Fibroblast of skin of back (primary cell): ENCODE measurements around the gene SNX9.
"Not testable (repeated sequence)": the region's sequence is repeated elsewhere in the genome, so short reads cannot be mapped to it uniquely, and the experiment has no call there.

Experiments used
- DNase-seq: peaks from one replicate; pipeline ENCODE4 v3.0.0-alpha.2; 2013

Gene SNX9

DNA sequence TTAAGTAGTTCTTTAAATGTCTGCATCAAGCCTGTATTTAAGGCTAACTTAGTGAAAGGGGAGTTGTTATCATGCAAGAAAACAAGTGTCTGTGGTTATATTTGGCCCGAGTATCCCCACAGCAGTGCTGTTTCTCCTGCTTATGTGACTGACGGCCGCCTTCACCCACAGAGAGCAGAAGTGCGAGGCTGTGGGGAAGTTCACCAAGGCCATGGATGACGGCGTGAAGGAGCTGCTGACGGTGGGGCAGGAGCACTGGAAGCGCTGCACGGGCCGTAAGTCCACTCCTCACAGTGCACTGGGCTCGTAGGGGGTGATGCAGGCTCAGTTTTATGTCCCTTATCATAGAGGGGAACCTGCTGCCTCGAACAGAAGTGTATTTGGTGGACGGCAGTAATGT is 105.4 kb downstream of the SNX9 start:
- no peak for DNase-seq

GRCh38 chr6:157929076-157929475 is 106.0 kb downstream of the SNX9 start:
- DNase-seq: no peak

DNA sequence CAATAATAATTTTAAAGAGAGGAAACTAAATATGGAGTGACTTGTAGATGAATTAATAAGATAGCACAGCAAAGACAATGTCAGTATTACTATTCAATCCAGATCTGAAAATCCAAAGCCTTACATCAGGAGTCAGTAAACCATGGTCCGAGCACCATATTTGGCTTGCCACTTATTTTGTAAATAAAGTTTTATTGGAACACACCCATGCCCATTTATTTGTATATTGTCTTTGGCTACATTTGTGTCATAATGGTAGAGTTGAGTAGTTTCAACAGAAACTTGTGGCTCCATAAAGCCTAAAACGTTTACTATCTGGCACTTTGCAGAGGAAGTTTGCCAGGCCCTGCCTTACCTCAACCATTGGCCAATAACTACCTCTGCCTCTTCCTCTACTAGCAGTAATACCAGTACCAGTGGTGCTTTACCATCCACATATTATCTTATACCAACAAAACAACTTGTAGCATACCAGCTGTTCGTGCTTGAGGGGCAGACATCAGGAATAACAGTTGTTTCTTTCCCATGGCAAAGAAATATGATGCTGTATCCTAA is 106.8 kb downstream of the SNX9 start:
- no peak for DNase-seq

DNA sequence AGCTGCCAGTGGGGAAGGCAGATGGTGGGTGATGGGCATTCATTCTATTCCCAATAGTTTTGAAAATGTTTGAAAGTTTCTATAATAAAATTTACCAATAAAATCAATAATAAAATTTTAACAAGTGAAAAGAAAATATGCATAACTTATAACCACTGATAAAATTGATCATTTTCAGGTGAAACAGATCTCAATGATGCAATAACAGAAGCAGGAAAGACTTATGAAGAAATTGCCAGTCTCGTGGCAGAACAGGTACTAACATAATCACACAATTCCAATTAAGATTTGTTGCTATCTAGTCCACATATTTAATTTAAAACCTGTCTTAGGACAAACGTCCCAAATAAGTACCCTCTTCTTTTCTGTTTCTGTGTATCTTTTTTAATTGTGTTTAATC is 112.7 kb downstream of the SNX9 start:
- DNase-seq: no peak

- DNase-seq: no peak
Measured at GRCh38 chr6:157937318-157937717, 114.3 kb downstream of the SNX9 start.

GRCh38 chr6:157937916-157938315 is 114.9 kb downstream of the SNX9 start:
- no peak for DNase-seq

DNA sequence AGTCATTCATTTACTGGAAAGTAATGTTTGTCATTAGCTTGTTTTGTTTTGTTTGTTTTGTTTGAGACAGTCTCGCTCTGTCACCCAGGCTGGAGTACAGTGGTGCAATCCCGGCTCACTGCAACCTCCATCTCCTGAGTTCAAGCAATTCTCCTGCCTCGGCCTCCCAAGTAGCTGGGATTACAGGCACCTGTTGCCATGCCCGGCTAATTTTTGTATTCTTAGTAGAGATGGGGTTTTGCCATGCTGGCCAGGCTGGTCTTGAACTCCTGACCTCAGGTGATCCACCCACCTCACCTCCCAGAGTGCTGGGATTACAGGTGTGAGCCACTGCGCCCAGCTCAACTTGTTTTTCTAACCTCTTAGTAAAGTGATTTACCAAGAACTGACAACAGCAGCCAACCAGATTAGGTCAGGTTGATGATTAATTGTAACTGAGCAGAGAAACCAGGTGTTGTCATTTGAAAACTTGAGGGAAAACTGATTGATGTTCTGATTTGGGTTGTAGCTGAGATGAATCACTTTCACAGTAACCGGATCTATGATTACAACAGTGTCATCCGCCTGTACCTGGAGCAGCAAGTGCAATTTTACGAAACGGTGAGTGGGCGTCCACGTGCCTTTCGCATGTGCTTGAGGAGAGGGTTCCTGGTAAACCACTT is 117.5 kb downstream of the SNX9 start:
- not testable (repeated sequence) for DNase-seq

DNA sequence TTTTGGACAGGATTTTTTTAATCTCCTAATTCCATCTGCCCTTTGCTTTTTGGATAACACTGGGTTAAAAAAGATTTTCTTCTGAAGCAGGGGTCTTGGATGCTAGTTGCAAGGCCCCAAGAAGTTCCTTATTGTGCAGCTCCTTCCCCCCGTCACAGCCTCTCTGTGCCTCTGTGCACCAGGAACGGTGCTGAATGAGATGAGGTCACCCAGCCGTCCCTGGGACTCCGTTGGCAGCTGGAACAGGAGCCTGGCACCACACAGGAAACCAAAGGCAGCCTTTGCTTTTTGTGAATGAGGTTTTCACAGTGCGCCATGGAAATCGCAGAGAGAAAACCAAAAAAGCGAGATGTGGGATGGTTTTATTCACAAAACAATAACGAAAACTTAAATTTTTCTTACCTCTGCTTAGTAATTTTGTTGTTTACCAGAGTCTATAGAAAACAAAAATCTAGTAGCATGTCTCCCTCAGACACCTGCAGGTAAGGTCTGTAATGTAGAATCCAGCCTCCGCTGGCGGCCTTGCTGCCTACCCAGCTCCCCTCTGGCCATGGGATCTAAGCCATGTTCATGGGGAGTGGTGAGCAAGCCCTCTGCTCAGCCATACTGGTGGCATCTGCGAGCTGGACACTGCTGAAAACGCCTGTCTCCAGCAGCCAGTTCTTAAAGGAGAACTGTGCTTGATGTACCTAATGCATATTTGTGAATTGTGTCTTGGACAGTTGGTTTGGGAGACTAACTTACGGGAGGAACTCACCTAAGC is 118.2 kb downstream of the SNX9 start:
- DNase-seq: no peak

GRCh38 chr6:157942351-157942750 is 119.3 kb downstream of the SNX9 start:
- no peak for DNase-seq

- DNase-seq: no peak
Measured at GRCh38 chr6:157943249-157943963, 120.4 kb downstream of the SNX9 start.

DNA sequence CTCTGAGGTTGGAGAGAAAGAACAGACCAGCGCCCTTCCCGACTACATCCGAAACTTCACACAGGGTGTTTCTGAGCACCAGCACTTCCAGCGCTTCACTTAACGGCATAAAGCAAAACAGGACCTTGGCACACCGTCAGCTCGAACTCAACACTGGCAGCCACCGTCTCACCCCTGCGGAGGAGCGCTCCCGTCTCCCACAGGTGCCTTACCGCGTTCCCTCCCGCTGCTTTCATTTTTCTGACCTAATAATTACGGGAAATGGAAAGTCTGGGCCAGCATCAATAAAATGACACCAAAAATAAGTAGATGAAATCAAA is 120.9 kb downstream of the SNX9 start:
- no peak for DNase-seq

- DNase-seq: no peak
Measured at GRCh38 chr6:157944983-157945931, 122.2 kb downstream of the SNX9 start.

DNA sequence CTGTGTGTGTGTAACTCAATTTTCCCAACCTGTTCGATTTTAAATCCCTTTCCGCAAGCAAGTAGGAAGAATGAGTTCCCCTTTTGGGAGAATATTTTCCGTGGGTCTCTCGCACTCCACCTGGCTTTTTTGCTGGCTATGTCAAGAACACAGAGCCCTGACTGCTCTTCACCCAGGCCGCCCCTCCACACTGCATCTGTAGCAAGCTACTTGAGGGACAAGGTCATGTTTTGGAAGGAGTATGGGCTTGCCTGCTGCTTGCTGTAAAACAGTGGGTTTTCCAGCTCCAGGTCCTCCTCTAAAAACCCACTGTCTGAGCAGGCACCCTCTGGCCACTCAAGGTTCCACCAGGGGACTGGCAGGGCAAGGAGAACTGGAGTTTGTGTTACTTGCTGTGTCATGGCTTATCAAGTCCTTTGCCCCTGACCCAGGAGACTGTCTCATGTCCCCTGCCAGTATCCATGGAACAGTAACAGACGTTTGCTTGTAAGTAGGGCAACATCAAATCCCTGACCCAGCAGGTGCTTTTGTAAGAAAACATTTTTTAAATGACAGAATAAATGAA is 123.1 kb downstream of the SNX9 start:
- no peak for DNase-seq

DNA sequence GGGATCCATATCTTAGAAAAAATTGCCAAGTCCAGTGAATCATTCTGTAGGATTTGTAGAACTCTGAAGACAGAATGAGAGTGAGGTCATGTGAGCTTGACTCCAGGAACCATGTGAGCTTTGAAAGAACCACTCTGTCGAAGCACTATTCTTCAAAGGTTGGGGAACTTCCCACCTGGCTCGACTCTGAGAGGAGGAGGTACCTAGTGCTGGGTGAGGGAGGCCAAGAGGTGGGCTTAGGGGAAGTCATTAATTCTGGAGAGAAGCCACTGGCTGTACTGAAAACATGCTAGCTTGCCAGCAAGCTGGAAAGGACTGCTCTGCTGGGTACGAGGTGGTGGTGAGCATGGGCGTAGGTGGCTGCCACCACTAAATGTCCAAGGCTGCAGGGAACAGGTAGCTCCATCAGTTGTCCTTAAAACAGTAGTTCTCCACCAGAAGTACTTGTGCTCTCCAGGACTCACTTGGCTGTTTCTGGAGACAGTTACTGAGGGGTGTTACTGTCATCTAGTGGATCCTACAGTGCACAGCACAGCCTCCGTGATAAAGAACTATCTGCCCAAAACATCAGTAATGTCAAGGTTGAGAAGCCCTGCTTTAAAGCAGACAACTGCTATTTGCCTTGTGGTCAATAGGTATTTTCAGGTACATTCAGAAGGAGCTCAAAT is 124.0 kb downstream of the SNX9 start:
- DNase-seq: no peak

DNA sequence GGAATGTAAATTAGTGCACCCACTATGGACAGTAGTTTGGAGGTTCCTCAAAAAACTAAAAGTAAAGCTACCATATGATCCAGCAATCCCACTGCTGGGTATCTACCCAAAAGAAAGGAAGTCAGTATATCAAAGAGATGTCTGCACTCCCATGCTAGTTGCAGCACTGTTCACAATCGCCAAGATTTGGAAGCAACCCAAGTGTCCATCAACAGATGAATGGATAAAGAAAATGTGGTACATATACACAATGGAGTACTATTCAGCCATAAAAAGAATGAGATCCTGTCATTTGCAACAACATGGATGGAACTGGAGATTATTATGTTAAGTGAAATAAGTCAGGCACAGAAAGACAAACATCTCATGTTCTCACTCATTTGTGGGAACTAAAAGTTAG is 127.9 kb downstream of the SNX9 start:
- DNase-seq: not testable (repeated sequence)

DNA sequence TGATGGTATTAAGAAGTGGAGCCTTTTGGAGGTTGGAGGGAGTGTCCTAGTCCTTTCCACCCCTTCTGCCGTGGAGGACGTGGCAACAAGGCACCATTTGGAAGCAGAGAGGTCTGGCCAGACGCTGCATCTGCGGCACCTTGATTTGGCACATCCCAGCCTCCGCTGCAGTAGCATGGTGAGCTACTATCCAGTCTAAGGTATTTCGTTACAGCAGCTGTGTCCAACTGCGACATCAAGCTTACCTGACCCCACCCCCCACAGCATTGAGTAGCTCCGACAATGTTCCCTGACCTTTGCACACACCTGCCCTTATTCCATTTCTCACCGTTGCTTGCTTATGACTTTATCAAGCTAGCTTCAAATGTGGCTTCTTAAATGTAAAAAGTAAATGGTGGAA is 128.8 kb downstream of the SNX9 start:
- DNase-seq: no peak

- DNase-seq: peak; percentile 45
Measured at GRCh38 chr6:157952861-157953351, 129.9 kb downstream of the SNX9 start.

DNA sequence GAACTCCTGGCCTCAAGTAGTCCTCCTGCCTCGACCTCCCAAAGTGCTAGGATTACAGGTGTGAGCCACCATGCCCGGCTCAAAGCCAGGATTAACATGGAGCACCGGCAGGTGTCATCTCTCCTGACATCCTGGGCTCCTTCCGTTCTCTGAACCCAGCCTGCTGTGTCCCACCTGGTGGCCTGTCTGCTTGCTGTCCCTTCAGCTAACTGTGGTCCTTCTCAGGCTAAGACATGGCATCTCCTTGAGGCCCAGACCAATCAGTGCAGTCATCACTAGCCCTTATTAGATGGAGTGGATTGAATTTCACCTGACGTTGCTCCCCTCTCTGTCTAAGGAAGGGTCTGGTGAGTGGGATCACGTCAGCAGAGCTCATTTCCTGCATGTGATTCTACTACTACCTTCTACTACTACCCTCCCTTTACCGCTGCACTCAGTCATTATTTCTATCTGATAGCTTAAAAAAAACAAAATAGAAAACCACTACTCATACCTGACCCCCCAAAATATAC is 130.6 kb downstream of the SNX9 start:
- DNase-seq: no peak

- DNase-seq: no peak
Measured at GRCh38 chr6:157954150-157955117, 131.4 kb downstream of the SNX9 start.

GRCh38 chr6:157955675-157956074 is 132.6 kb downstream of the SNX9 start:
- DNase-seq: no peak
